ENCODE measurements around the gene LHX4. TPM values are rescaled to one million over a fixed set of nuclear protein-coding genes. Genes with fewer than 3 reads are reported as not detected.

The LHX4 gene
- total RNA-seq, 4 donors from 2014 or later, result not detected

DNA sequence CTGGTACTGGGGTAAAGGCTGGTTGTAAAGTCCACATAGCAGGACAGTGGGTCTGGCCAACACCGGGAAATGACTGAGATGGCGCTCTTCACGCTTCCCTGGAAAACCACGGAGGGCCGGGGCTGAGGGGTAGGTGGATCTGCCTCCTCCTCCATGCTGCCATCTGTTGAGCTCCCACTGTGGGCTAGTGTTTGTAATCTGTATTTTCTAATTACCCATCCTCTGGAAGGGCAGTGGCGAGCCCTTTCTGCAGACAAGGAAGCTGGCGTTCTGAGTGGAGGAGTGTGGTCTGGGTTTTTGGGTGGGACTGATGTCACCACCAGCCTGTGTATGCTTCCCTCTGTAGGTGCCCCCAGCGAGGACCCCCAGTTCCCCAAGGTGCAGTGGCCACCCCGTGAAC is 34.1 kb upstream of the LHX4 start:
- 82 to 96% methylated on average over 5 to 6 of the region's 9 CpGs for WGBS, 2 donors (ENCODE audit: low coverage in 1 of 2)
- TF ChIP-seq POLR2A (IDR thresholded peaks at IDR 0.05) (no peak), POLR2AphosphoS5 (IDR thresholded peaks at IDR 0.05) (no peak), EP300 (IDR thresholded peaks at IDR 0.05) (no peak)
- TF ChIP-seq, protein P1, sequence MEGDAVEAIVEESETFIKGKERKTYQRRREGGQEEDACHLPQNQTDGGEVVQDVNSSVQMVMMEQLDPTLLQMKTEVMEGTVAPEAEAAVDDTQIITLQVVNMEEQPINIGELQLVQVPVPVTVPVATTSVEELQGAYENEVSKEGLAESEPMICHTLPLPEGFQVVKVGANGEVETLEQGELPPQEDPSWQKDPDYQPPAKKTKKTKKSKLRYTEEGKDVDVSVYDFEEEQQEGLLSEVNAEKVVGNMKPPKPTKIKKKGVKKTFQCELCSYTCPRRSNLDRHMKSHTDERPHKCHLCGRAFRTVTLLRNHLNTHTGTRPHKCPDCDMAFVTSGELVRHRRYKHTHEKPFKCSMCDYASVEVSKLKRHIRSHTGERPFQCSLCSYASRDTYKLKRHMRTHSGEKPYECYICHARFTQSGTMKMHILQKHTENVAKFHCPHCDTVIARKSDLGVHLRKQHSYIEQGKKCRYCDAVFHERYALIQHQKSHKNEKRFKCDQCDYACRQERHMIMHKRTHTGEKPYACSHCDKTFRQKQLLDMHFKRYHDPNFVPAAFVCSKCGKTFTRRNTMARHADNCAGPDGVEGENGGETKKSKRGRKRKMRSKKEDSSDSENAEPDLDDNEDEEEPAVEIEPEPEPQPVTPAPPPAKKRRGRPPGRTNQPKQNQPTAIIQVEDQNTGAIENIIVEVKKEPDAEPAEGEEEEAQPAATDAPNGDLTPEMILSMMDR (IDR thresholded peaks at IDR 0.05), result no peak
- Histone ChIP-seq H3K36me3 (peaks cover 0 to 87% of the 10 kb centered on the region in 2 donors), H3K27me3 (no peaks in the 10 kb centered on the region), H3K9me3 (no peaks in the 10 kb centered on the region), H3K27ac (no peak overlapping the region), H3K4me3 (no peak overlapping the region), H3K4me1 (no peaks in the 10 kb centered on the region)
- no peak for ATAC-seq

DNA sequence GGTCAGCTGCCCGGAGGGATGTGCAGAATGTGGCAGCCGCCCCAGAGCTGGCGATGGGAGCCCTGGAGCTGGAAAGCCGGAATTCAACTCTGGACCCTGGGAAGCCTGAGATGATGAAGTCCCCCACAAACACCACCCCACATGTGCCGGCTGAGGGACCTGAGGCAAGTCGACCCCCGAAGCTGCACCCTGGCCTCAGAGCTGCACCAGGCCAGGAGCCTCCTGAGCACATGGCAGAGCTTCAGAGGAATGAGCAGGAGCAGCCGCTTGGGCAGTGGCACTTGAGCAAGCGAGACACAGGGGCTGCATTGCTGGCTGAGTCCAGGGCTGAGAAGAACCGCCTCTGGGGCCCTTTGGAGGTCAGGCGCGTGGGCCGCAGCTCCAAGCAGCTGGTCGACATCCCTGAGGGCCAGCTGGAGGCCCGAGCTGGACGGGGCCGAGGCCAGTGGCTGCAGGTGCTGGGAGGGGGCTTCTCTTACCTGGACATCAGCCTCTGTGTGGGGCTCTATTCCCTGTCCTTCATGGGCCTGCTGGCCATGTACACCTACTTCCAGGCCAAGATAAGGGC is 33.5 kb upstream of the LHX4 start:
- no peak overlapping the region for H3K4me3 ChIP-seq
- peaks cover 0 to 81% of the 10 kb centered on the region in 2 donors for H3K36me3 ChIP-seq
- no peaks in the 10 kb centered on the region for H3K4me1 ChIP-seq
- no peak for ATAC-seq
- 83% methylated on average over 1 of the region's 17 CpGs; no CpG with 5 or more reads in 1 of the 2 donors for WGBS, 2 donors (ENCODE audit: low coverage in 1 of 2)
- no peaks in the 10 kb centered on the region for H3K27me3 ChIP-seq
- TF ChIP-seq POLR2A (IDR thresholded peaks at IDR 0.05), result no peak
- TF ChIP-seq EP300 (IDR thresholded peaks at IDR 0.05), result no peak
- no peak for TF ChIP-seq POLR2AphosphoS5 (IDR thresholded peaks at IDR 0.05)
- TF ChIP-seq, protein P1 (IDR thresholded peaks at IDR 0.05), result no peak
- H3K27ac ChIP-seq, result no peak overlapping the region
- no peaks in the 10 kb centered on the region for H3K9me3 ChIP-seq

DNA sequence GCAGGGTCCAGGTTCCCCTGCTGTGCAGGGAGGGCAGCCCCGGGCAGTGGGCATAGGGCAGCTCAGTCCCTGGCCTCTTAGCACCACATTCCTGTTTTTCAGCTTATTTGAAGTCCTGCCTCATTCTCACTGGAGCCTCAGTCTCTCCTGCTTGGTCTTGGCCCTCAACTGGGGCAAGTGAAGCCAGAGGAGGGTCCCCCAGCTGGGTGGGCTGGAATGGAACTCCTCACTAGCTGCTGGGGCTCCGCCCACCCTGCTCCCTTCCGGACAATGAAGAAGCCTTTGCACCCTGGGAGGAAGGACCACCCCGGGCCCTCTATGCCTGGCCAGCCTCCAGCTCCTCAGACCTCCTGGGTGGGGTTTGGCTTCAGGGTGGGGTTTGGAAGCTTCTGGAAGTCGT is 32.8 kb upstream of the LHX4 start:
- Histone ChIP-seq H3K36me3 (peaks cover 0 to 74% of the 10 kb centered on the region in 2 donors), H3K9me3 (no peaks in the 10 kb centered on the region), H3K4me1 (no peaks in the 10 kb centered on the region), H3K4me3 (no peak overlapping the region), H3K27ac (no peak overlapping the region), H3K27me3 (no peaks in the 10 kb centered on the region)
- WGBS, 2 donors (ENCODE audit: low coverage in 1 of 2), result 80 to 100% methylated on average over 1 of the region's 5 CpGs
- ATAC-seq, result no peak
- no peak for TF ChIP-seq EP300 (IDR thresholded peaks at IDR 0.05)
- no peak for TF ChIP-seq POLR2A (IDR thresholded peaks at IDR 0.05)
- no peak for TF ChIP-seq POLR2AphosphoS5 (IDR thresholded peaks at IDR 0.05)
- TF ChIP-seq, protein P1 (IDR thresholded peaks at IDR 0.05), result no peak

DNA sequence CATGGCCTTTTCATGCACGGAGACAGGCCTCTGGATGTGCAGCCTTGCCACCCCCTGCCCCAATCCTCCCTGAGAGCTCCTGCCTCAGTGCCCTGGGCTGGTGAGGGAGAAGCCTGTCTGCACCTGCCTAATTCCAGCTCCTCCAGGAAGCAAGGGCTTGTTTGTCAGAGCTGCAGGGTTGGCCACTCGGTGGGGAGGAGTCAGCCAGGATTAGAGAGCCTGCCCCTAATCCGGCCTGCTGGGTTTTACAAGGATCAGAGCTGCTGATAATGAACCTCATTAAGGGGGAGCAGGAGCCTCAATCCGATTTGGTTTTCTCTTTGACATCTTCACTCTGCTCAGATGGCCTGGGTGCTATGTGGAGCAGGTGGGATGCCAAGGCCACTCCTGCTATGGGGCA is 31.9 kb upstream of the LHX4 start:
- H3K27me3 ChIP-seq, result no peaks in the 10 kb centered on the region
- TF ChIP-seq EP300 (IDR thresholded peaks at IDR 0.05) (no peak), POLR2A (IDR thresholded peaks at IDR 0.05) (no peak)
- TF ChIP-seq, protein P1 (IDR thresholded peaks at IDR 0.05), result no peak
- no peaks in the 10 kb centered on the region for H3K9me3 ChIP-seq
- H3K4me1 ChIP-seq, result no peaks in the 10 kb centered on the region
- no peak for ATAC-seq
- H3K36me3 ChIP-seq, result peaks cover 0 to 64% of the 10 kb centered on the region in 2 donors
- WGBS, 2 donors (ENCODE audit: low coverage in 1 of 2), result no CpG with 5 or more reads among the region's 4 CpGs
- no peak overlapping the region for H3K4me3 ChIP-seq
- no peak overlapping the region for H3K27ac ChIP-seq

DNA sequence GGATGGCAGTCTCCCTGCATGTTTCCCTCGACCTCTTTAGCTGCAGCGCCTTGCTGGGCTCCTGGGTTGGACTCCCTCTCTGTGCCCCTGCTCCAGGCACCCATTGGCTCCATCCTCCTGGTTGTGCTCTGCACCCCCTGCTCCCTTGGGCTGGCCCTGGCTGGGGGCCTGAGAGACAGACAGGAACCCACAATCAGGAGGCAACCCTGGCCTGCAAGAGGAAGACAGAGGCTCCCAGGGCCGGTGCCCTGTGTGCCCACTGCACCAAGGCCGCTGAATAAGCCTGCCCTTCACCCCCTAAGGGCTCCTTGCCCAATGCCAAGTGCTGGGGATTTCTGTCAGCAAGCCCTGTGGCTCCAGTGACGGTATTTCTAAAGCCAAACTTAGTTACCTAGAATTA is 31.5 kb upstream of the LHX4 start:
- H3K4me1 ChIP-seq, result no peaks in the 10 kb centered on the region
- peaks cover 0 to 60% of the 10 kb centered on the region in 2 donors for H3K36me3 ChIP-seq
- no peak overlapping the region for H3K27ac ChIP-seq
- no peak overlapping the region for H3K4me3 ChIP-seq
- 100% methylated on average over 1 of the region's 5 CpGs; no CpG with 5 or more reads in 1 of the 2 donors for WGBS, 2 donors (ENCODE audit: low coverage in 1 of 2)
- TF ChIP-seq, protein P1 (IDR thresholded peaks at IDR 0.05), result no peak
- TF ChIP-seq POLR2AphosphoS5 (IDR thresholded peaks at IDR 0.05) (no peak), POLR2A (IDR thresholded peaks at IDR 0.05) (no peak), EP300 (IDR thresholded peaks at IDR 0.05) (no peak)
- no peak for ATAC-seq
- H3K27me3 ChIP-seq, result no peaks in the 10 kb centered on the region
- H3K9me3 ChIP-seq, result no peaks in the 10 kb centered on the region

All from gastroesophageal sphincter (tissue), 4 donors.